Cardiac fibroblast (primary cell): Measurements from ENCODE around the gene GFPT2.

Source experiments
- DNase-seq, 2 donors: peaks; one replicate each; pipeline versions ENCODE4 v3.0.0 to v3.0.0-alpha.2; 2010; ENCODE audit warnings: low read depth in 2 of 2
- H3K4me3 ChIP-seq, 2 donors: replicated peaks in 1 of 2; 1 replicate in 1 of 2; 2 replicates in 1 of 2; pipeline ENCODE4 v1.5.1; 2011; ENCODE audit warnings: low read depth in 2 of 2, low read length in 2 of 2, mild to moderate bottlenecking in 2 of 2, moderate library complexity in 1 of 2
- CTCF ChIP-seq: IDR thresholded peaks from one replicate; pipeline ENCODE4 v1.5.1; 2011; ENCODE audit warnings: low read depth, mild to moderate bottlenecking, low read length, inconsistent platforms

GFPT2 gene

DNA sequence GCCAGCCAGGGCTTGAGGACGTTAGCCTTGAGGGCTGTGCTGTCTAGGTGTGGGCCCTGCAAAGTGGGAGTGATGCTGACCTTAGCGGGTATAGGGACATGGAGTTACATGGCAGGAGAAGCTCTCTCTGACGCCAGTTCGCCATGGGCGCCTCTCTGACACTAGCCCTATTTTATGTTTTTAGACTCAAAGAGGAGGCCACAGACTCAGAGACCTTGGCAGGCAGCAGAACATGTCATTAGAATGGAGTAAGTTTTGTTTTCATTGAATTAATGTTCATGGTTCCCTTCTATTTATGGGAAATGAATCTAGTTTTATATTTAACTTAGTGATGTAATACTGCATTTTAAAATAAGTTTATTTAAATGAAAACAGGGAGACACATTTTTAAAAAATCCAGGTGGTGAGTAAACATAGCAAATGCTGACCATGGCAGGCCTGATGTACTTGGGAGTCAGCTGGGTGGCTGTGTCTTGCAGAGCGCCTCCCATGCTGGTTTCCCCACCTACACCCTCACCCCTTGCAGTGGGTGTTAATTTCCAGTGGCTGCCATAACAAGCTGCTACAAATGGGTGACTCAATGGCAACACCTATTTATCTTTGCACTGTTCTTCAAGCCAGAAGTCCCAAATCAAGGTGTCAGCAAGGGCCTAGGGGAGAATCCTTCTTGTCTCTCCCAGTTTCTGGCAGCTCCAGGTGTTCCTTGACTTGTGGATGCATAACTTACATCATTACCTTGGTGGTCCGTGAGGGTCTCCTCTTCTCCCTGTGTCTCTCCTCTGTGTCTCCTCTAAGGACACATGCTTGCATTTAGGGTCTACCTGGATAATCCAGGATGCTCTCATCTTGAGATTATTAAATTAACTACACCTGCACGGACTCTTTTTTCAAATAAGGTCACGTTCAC, 25.6 kb upstream of the GFPT2 start:
- no peak for DNase-seq
- no peak for TF ChIP-seq CTCF
- no peak overlapping the region for H3K4me3 ChIP-seq

GRCh38 chr5:180377556-180378197, 24.5 kb upstream of the GFPT2 start:
- H3K4me3 ChIP-seq, result no peak overlapping the region
- no peak for DNase-seq
- TF ChIP-seq CTCF, result no peak

DNA sequence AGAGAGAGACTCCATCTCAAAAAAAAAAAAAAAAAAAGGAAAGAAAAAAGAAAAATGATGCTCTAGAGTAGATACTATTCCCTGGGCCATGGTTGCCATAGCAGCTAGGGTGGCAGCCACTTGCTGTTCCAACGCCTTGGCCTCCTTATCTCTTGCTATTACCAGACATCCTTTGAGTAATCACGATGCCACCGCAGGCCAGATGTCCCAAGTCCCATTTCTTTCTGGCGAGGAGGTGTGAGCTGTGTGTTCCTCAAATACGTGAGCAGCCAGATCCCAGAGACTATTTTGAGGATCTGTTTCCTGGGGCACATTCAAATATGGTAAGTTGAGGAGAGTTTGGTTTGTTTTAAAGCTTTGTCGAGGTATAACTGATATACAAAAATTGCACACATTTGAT, 23.4 kb upstream of the GFPT2 start:
- H3K4me3 ChIP-seq, result no peak overlapping the region
- no peak for TF ChIP-seq CTCF
- no peak for DNase-seq

GRCh38 chr5:180375955-180376354, 22.8 kb upstream of the GFPT2 start:
- TF ChIP-seq CTCF, result no peak
- no peak overlapping the region for H3K4me3 ChIP-seq
- no peak for DNase-seq

DNA sequence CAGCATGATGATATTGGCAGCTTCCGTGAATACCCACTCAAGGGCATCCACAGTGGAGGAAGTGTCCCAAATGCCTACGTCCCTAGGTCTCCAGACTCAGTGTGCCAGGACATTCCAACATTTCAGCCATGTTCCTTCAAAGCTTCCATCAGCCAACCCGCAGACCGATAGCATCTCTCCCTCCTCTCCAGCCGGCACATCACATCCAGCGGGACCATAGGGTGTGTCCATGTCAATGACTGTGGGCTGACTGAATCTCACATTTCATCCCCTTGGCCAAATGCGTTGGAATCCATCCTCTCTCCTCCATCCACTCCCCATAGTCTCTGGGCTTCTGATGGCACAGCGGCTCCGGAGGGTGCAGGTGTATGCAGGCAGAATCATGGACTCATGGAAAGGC, 22.2 kb upstream of the GFPT2 start:
- TF ChIP-seq CTCF, result no peak
- no peak overlapping the region for H3K4me3 ChIP-seq
- DNase-seq, result no peak

DNA sequence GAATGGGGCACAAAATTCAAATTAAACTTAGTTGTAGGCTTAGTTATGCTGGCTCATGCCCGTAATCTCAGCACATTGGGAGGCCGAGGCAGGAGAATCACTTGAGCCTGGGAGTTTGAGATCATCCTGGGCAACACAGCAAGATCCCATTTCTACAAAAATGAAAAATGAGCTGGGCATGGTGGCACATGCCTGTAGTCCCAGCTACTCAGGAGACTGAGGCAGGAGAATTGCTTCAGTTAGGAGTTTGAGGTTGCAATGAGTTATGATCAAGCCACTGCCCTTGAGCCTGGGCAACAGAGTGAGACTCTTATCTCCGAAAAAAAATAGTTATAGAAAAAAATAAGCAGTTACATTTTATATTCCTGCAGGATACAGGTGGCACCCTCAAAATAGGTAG, 20.7 kb upstream of the GFPT2 start:
- no peak overlapping the region for H3K4me3 ChIP-seq
- no peak for TF ChIP-seq CTCF
- DNase-seq, result no peak

DNA sequence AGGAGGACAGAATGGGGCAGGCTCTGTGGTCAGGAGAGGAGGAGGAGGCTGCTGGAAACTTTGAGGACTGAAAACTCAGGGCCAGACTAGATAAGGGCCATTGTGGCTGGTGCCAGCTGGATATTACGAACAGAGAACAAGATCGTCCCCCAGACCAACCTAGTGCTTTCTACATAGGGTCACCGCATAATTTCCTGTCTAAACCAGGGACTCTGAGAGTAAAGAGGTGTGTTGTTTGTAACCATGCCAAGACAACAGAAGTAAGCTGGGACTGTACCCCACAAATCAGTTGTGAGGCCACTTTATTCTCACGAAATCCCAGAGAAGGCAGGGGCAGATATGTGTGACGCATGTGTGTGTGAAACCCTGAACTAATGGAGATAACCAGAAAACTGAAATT, 20.3 kb upstream of the GFPT2 start:
- no peak for TF ChIP-seq CTCF
- no peak overlapping the region for H3K4me3 ChIP-seq
- DNase-seq, result no peak
